IPS-18a (cell line): ENCODE measurements around the gene XYLB.

Experiments used
- H3K27ac ChIP-seq: one replicate; pipeline ENCODE4 v1.5.1; 2013; ENCODE audit warnings: low read length
- H3K27me3 ChIP-seq: one replicate; pipeline ENCODE4 v1.6.1; 2013; ENCODE audit warnings: mild to moderate bottlenecking, low read length; ENCODE audit not compliant: control insufficient read depth, insufficient read depth
- H3K36me3 ChIP-seq: one replicate; pipeline ENCODE4 v1.6.1; 2013; ENCODE audit warnings: low read depth, low read length; ENCODE audit not compliant: control insufficient read depth
- H3K4me1 ChIP-seq: one replicate; pipeline ENCODE4 v1.6.1; 2013; ENCODE audit warnings: low read depth, low read length; ENCODE audit not compliant: control insufficient read depth
- H3K4me3 ChIP-seq: one replicate; pipeline ENCODE4 v1.5.1; 2013; ENCODE audit warnings: low read length
- H3K9ac ChIP-seq: one replicate; pipeline ENCODE4 v1.6.1; 2013; ENCODE audit warnings: mild to moderate bottlenecking, low read length, moderate library complexity
- H3K9me3 ChIP-seq: one replicate; pipeline ENCODE4 v1.6.1; 2013; ENCODE audit warnings: low read depth, low read length; ENCODE audit not compliant: control insufficient read depth

Gene XYLB

GRCh38 chr3:38331257-38332022 is 15.1 kb upstream of the XYLB start:
- Histone ChIP-seq H3K4me1 (no peaks in the 10 kb centered on the region), H3K9me3 (no peaks in the 10 kb centered on the region), H3K27me3 (no peaks in the 10 kb centered on the region), H3K27ac (no peak overlapping the region), H3K4me3 (no peak overlapping the region), H3K9ac (no peak overlapping the region), H3K36me3 (no peaks in the 10 kb centered on the region)

GRCh38 chr3:38332201-38332600 is 14.4 kb upstream of the XYLB start:
- Histone ChIP-seq H3K27me3 (no peaks in the 10 kb centered on the region), H3K4me3 (no peak overlapping the region), H3K9me3 (no peaks in the 10 kb centered on the region), H3K4me1 (no peaks in the 10 kb centered on the region), H3K27ac (no peak overlapping the region), H3K36me3 (no peaks in the 10 kb centered on the region), H3K9ac (no peak overlapping the region)

DNA sequence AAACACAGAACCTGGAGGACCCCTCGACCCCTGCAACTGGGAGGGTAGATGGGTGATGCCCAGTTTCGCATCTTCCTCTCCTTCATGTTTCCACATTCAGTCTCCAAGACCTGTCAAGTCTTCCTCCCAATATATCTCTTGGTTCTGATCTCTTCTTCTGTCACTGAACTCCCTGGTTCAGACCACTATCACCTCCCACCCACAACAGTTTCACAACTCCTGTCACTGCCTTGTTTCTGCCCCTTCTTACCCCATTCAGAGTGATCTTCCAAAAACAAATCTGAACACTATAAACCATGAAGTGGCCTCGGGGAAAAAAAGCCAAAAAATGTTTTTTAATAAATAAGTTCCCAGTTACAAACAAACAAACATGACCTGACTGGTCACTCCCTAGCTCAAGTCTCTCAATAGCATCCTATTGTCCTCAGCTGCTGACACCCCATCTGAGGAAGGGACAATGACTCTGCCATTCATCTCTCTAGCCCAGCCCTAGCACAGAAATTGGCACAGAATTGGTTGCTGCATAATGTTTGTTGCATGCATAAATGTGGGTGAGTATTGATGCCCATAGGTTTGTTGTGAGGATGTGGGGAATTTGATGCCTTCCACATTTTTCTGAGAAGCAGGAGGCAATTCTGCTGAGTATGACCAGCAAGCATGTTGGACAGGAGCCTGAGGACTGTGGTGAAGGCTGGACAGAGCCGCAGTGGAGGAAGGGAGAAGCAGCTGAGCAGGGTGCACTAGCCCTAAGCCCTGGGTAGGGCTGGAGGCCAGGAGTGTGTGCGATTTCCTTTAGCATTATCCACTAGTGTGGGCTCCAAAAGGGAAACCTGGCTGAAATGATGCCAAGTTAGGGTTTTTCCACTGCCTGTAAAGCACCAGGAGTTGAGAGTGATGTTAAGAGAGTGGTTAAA is 12.2 kb upstream of the XYLB start:
- H3K4me3 ChIP-seq, result no peak overlapping the region
- no peak overlapping the region for H3K27ac ChIP-seq
- H3K9ac ChIP-seq, result no peak overlapping the region
- no peaks in the 10 kb centered on the region for H3K9me3 ChIP-seq
- no peaks in the 10 kb centered on the region for H3K27me3 ChIP-seq
- H3K36me3 ChIP-seq, result no peaks in the 10 kb centered on the region
- H3K4me1 ChIP-seq, result no peaks in the 10 kb centered on the region

DNA sequence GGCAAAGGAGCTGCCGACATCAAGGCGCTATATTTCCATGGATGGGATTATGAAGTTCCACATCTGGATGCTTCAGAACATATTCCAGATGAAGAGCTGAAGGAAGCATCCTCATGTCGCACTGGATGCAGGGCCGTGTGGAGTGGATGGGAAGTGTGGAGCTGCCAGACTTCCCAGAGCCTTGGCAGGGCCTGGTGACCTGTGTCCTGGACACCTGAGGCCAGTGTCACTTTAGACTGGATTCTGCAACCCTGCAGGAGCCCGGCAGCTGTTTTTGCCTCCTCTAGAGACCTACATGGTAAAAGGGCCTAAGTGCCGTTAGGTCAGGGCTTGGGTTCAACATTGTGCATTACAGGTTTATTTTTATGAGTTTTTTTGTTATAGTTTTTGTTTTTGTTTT is 11.3 kb upstream of the XYLB start:
- H3K27ac ChIP-seq, result no peak overlapping the region
- H3K36me3 ChIP-seq, result no peaks in the 10 kb centered on the region
- H3K4me1 ChIP-seq, result no peaks in the 10 kb centered on the region
- H3K4me3 ChIP-seq, result no peak overlapping the region
- H3K27me3 ChIP-seq, result no peaks in the 10 kb centered on the region
- H3K9me3 ChIP-seq, result no peaks in the 10 kb centered on the region
- no peak overlapping the region for H3K9ac ChIP-seq

- no peaks in the 10 kb centered on the region for H3K36me3 ChIP-seq
- no peak overlapping the region for H3K4me3 ChIP-seq
- no peak overlapping the region for H3K27ac ChIP-seq
- H3K9ac ChIP-seq, result no peak overlapping the region
- H3K9me3 ChIP-seq, result no peaks in the 10 kb centered on the region
- no peaks in the 10 kb centered on the region for H3K4me1 ChIP-seq
- no peaks in the 10 kb centered on the region for H3K27me3 ChIP-seq
Observed at GRCh38 chr3:38337703-38338102, 8.9 kb upstream of the XYLB start.

GRCh38 chr3:38343797-38344594 is 2.6 kb upstream of the XYLB start:
- Histone ChIP-seq H3K9ac (no peak overlapping the region), H3K27ac (no peak overlapping the region), H3K27me3 (peaks cover 14% of the 10 kb centered on the region), H3K4me3 (no peak overlapping the region), H3K9me3 (no peaks in the 10 kb centered on the region), H3K36me3 (no peaks in the 10 kb centered on the region), H3K4me1 (no peaks in the 10 kb centered on the region)

GRCh38 chr3:38345879-38346586 is 552 bp upstream of the XYLB start:
- H3K9ac ChIP-seq, result no peak overlapping the region
- H3K4me3 ChIP-seq, result peak overlapping the region; percentile 70
- H3K27ac ChIP-seq, result no peak overlapping the region

GRCh38 chr3:38347421-38348200 is 1.0 kb downstream of the XYLB start:
- no peak overlapping the region for H3K27ac ChIP-seq
- H3K9ac ChIP-seq, result peak overlapping the region; percentile 59
- H3K36me3 ChIP-seq, result no peaks in the 10 kb centered on the region
- peak overlapping the region; percentile 70 for H3K4me3 ChIP-seq
- no peaks in the 10 kb centered on the region for H3K9me3 ChIP-seq
- H3K27me3 ChIP-seq, result peaks cover 14% of the 10 kb centered on the region
- no peaks in the 10 kb centered on the region for H3K4me1 ChIP-seq

More at GRCh38 chr3:38345879-38346586, 552 bp upstream of the XYLB start:
- Histone ChIP-seq H3K4me1 (no peaks in the 10 kb centered on the region), H3K27me3 (peaks cover 14% of the 10 kb centered on the region), H3K9me3 (no peaks in the 10 kb centered on the region), H3K36me3 (no peaks in the 10 kb centered on the region)

DNA sequence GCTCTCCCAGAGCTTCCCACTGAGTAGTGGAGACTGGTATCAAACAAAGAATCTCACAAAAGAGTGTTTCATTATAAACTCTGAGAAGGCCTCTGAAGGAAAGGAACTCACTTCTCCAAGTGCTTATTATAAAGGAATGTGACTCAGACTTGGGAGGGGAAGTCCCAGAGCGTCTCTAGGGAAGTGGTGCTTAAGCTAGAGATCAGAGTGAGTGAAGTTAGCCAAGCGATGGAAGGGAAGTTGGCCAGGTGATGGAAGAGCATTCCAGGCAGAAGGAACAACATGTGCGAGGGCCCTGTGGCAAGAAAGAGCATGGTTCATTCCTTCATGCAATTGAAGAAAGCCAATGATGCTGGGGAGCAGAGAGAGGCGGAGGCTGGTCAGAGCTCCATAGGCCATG is 2.3 kb downstream of the XYLB start:
- Histone ChIP-seq H3K27me3 (peaks cover 14% of the 10 kb centered on the region), H3K4me1 (no peaks in the 10 kb centered on the region), H3K9me3 (no peaks in the 10 kb centered on the region), H3K9ac (no peak overlapping the region), H3K4me3 (no peak overlapping the region), H3K27ac (no peak overlapping the region), H3K36me3 (no peaks in the 10 kb centered on the region)

DNA sequence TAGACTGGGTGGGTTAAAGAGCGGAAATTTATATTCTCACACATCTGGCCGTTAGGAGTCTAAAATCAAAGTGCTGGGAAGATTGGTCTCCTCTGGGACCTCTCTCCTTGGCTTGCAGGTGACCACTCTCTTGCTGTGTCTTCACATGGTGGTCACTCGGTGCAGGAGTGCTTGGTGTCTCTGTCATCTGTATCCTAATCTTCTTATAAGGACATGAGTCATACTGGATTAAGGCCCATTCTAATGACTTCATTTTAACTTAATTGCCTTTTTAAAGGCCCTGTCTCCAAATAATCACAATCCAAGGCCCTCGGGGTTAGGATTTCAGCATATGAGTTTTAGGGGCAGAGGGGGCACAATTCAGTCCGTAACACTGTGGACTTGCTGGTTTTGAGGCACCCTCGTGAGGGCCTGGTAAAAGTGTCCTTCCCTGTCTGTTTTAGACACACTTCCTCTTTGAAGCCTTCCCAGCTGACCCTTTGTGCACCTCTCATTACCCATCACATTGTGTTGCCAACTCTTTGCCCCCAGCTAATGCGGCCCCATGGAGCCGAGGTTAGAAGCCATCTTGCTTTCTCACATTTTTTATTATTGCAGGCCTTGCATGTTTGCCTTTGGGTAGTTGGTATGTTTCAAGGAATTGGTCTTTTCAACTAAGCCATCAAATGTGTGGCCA is 3.2 kb downstream of the XYLB start:
- Histone ChIP-seq H3K4me1 (no peaks in the 10 kb centered on the region), H3K27me3 (peaks cover 14% of the 10 kb centered on the region), H3K4me3 (no peak overlapping the region), H3K9me3 (no peaks in the 10 kb centered on the region), H3K36me3 (no peaks in the 10 kb centered on the region), H3K9ac (no peak overlapping the region), H3K27ac (no peak overlapping the region)
